ENCODE data around the gene GOLGA6L2.
"Not testable (repeated sequence)": the region's sequence is repeated elsewhere in the genome, so short reads cannot be mapped to it uniquely, and the experiment has no call there.

Gene GOLGA6L2, protein sequence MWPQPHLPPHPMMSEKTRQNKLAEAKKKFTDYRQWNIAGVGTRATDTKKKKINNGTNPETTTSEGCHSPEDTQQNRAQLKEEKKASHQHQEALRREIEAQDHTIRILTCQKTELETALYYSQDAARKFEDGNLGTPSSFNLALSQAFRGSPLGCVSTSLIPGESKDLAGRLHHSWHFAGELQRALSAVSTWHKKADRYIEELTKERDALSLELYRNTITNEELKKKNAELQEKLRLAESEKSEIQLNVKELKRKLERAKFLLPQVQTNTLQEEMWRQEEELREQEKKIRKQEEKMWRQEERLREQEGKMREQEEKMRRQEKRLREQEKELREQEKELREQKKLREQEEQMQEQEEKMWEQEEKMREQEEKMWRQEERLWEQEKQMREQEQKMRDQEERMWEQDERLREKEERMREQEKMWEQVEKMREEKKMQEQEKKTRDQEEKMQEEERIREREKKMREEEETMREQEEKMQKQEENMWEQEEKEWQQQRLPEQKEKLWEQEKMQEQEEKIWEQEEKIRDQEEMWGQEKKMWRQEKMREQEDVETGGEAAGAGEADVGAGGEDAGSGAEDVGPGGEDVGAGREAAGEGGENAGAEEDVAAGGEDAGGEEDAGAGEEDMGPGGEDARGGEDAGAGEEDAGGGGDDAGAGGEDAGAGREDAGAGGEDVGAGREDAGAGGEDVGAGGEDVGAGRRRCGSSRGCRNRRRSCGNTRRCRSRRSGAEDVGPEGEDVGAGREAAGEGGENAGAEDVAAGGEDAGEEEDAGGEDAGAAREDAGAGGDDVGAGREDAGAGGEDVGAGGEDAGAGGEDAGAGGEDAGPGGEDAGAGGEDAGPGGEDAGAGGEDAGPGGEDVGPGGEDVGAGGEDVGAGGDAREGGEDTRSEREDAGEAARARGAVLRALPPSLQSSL

DNA sequence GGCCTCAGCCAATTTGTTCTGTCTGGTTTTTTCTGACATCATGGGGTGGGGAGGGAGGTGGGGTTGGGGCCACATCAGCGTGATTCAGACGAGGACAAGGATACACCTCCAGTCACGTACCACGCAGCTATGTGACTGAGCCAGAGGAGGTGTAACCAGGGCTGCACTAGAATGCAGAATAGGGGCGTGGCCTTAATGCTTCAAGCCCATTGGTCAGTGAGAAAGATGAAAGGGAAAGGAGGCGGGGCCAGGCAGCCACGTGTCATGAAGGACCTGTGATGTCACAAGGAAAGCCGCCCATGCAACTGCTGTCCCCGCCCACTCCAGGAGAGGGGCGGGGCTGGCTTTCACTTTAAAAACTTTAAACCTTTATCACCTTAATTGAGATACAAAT, at the start of gene GOLGA6L2:
TSS of gene GOLGA6L2 (minus strand) at position 137 of the 394 bp plus-strand sequence. CDS start at position 75, 62 bp downstream.
- DNase-seq = no peak

GRCh38 chr15:23484870-23485269, 37.8 kb upstream of the GOLGA6L2 start:
- no peak for DNase-seq

DNA sequence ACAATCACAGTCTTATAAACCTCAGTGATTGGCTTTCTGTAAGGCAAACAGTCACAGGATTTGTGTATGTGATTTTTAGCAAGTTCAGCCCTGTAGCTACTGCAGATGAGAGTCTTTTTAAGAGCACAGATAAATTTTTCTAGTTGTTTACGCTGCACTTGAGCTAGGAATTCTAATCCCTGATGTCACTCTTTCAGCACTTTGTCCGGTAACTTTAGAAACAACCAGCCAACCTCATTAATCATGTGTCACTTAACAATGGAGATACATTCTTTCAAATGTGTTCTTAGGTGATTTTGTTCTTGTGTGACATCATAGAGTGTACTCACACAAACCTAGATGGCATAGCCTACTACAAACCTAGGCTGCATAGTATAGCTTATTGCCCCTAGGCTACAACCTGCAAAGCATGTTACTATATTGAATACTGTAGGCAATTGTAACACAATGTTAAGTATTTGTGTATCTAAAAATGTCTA, 36.8 kb upstream of the GOLGA6L2 start:
- no peak for DNase-seq

DNA sequence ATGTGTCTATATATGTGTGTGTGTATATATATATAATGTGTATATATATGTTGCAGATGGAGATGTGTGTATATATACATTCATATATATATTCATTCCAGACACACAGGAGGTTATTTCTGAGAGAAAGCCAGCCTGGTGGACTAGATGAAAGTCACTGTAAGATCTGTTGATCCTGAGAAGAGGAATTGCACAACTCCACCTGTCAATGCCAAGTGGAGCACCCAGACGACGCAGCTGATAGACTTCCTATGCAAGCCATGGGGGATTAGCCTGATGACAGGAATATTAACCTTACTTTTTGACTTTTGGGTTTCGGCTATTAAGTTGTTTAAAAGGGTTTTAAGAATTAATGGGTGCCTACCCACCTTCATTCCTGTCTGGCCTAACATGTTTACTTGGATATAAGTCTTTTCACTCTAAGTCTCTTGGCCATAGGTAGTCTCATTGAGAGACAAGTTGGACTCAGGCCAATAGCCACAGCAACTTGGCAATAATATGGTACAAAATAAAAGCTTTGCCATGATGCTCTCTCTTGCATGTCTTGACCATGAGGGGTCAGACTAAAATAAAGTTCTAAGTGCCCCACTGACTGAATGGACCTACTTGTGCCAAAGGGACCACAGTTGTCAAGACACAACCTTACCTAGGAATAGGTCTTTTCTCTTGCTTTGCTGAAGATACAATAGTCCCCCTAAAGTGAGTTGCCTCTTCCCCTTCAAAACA, 35.9 kb upstream of the GOLGA6L2 start:
- no peak for DNase-seq

- DNase-seq = no peak
These were observed 35.2 kb upstream of the GOLGA6L2 start for GRCh38 chr15:23482228-23482627.

DNA sequence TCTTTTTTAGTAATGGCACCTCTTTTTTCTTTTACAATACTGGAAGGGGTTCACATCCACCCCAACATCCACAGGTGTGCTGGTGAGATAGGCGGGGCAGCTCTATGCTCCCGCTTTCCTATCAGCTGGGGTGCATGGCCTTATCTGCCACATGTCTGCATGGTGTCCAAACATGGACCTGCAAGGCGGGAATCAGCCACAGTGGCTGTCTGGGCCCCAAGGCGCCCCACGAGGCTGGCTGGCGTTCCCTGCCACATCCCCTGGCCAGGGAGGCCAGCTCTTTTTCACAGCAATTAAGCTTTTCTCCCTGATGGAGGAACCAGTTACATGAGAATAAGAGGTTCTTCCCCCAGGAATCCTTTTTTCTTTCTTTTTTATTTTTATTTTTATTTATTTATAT, 30.9 kb upstream of the GOLGA6L2 start:
- no peak for DNase-seq

GRCh38 chr15:23472678-23473077, 25.6 kb upstream of the GOLGA6L2 start:
- no peak for DNase-seq

DNA sequence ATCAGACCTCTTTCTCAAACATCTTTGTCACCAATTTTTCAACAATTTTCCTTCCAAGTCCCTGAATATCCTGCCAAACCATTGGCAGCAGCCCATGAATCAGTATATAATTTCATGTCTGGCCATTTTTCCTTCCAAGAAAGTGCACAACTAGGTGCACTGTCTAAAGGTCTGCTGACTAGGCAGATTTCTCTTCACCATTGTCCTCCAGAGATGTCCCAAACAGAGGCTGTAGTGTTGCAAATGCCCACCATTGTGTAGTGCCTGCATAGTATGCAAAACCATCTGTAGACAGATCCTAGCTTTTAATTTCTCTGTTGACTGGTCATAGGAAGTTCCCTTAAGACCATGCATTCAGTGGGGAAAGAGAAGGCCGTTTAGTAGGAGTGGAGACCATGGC, 25.0 kb upstream of the GOLGA6L2 start:
- DNase-seq = no peak

DNA sequence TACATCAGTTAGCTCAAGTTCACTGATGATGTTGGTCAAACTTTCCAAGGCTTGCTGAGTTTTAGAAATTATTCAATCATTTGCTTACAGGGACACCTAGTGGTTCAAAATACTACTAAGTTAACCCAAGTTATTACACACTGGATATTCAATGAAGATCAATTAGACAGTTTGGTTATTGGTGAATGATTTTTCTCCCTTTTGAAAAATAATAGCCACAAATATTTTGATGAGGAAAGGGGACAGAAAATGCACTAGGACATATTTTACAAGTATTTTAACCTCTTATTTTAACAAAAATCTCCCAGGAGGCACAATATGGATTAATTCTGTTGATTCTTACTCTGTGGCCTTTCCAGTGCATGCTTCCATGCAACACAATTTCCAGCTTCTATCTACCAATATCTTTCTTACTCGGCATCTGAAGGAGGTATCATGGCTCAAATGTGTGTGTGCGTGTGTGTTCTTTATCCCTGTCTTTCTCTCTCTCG, 20.1 kb upstream of the GOLGA6L2 start:
- DNase-seq = no peak

DNA sequence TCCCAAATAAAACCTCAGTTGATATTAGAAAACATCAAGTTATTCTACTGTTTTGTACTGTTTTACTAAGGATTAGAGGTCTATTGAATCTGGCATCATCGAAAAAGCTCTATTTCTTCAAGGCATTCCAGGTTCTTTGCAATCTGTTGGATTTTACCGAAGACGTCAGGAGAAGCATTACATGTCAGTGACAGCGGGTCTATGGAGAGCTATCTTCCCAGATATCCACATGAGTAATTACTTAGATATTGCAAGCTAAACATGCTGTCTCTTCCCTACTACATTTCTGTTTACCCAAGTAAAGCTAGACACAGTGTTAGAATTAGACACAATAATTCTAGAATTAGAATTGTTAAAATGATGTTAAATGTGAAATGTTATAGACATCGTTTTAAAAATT, 10.8 kb upstream of the GOLGA6L2 start:
- no peak for DNase-seq

DNA sequence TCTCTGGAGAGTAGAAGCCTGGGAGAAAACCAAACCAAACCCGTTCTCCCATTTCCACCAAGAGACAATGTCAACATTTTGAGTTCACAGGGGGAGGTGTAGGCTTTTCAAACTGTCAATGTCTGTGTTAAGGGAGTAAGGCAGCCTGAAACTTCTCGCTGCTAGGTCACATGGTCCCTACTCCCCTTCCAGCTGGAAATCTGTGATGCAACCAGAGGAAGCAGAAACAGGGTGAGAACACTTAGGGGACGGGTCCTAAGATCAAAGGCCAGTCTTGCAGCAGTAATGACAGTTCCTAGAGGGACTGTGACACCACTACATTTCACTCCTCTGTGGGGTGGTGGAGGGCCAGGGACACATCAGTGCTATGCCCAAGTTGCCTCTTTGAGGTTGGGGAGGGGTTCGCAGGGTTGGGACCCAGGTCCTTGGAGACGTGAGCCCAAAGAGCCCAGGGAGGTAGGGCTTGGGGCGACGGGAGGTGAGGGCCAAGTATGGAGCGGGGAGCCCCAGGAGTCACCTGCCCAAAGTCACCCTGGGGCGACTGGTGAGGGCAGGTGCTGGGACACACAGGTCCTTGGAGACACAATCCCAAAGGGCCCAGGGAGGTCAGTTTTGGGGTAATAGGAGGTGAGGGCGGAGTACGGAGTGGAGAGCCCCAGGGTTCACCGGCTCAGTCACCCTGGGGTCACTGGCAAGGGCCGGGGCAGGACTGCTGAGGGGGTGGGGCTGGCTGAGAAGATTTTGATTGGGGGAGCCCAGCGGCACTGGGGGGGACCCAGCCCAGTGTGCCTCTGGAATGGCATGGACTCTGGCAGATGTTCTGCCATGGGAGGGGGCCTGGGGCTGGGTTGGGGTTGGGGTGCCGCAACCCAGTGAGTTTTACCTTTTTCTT, 582 bp downstream of the GOLGA6L2 start:
- DNase-seq = no peak

DNA sequence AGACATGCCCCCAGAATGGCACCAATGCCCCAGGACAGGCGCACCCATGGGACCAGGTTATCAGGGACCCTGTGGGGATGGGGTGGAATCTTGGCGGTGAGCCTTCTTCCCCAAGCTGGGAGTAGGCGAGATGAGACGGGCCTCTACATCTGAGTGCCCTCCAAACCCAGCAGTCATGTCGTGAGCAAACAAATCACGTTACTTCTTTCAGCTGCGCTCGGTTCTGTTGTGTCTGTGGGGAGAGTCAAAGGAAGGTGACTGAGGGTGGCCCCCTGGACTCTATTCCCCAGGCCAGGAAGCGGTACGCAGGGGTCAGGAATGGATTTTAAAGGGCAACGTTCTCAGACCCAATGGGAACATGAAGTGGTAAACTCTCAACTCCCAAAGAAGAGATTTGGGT, 2.8 kb downstream of the GOLGA6L2 start:
- DNase-seq = no peak

- DNase-seq = no peak
These were observed 5.8 kb downstream of the GOLGA6L2 start for GRCh38 chr15:23441204-23441603.

- no peak for DNase-seq
These were observed 6.4 kb downstream of the GOLGA6L2 start for GRCh38 chr15:23440596-23440995.

GRCh38 chr15:23439513-23439912, 7.5 kb downstream of the GOLGA6L2 start:
- no peak for DNase-seq

DNA sequence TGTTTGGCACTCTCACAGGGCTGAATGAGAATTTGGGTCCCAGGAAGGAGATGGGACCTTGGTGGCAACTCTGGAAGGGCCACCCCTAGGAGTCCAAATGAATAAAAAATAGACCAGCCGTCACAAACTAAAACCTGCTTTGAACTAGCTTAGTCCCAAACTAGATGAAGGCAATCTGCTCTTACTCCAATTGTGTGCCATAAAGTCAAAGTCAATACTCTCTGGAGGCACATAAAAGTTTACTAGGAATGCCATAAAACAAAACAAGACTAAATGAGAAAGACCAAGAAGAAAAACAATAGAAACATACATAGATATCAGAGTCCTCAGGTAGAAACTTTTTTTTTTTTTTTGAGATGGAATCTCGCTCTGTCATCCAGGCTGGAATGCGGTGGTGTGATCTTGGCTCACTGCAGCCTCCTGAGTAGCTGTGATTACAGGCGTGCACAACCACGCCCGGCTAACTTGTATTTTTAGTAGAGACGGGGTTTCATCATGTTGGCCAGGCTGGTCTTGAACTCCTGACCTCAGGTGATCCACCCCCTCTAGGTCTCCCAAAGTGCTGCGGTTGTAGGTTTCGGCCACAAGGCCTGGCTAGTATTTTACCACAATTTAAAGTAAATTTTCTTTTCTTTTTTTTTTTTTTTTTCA, 8.1 kb downstream of the GOLGA6L2 start:
- no peak for DNase-seq

GRCh38 chr15:23437673-23438072, 9.4 kb downstream of the GOLGA6L2 start:
- DNase-seq = no peak

DNA sequence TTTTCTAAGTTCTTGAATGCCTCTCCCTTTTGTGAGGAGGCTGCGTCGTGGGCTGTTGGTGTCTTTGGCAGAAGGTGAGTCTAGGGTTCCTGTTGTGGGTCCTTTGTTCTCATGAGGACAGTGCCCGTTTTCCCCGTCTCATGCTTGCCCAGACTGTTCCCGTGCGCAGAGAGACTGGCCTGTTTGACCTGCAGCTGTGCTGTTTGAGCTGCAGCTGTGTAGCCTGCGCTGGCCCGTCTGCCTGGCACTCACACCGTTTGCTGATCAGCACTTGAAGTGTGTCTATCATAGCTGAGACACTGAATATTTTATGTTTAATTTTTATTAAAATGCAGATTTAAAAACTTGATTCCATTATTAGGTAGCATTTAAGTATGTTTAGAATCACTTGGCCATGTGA, 9.9 kb downstream of the GOLGA6L2 start:
- no peak for DNase-seq

- no peak for DNase-seq
These were observed 10.6 kb downstream of the GOLGA6L2 start for GRCh38 chr15:23436421-23436820.

DNA sequence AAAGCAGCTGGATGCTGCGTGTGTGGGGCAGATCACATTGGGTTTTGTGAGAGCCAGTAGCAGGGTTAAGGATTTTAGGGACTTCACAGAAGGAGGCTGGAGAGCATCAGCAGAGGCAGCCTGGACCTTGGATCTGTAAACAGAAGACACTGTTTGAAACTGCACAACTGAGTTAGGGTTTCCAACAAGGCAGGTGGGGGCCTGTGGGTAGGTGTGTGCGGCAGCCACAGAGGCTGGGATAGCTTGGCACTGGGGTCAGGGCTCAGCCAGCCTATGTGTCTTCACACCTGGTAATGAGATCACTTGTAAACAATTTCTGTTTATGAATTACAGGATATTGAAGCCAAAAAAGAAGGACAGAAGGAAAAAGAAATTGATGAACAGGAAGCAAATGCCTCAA, 12.3 kb downstream of the GOLGA6L2 start:
- not testable (repeated sequence) for DNase-seq

GRCh38 chr15:23425327-23425726, 21.7 kb downstream of the GOLGA6L2 start:
- DNase-seq = not testable (repeated sequence)

Data from stimulated activated CD4-positive, alpha-beta T cell treated with anti-CD3 and anti-CD28 coated beads, Interleukin-4, amount 100 ng/mL, for 1 hour (primary cell).